OCI-LY7 (cell line): ENCODE results near the gene KCNJ8. TPM values are rescaled to one million over a fixed set of nuclear protein-coding genes. Genes with fewer than 3 reads are reported as not detected.

Source experiments
- BruUV-seq: library from RNA; stranded (reverse); fragments of 400-500 nt; replicated peaks from 2 replicates; lab custom pipeline; 2021; lab: Mats Ljungman, UMichigan
- CTCF ChIA-PET: fragments of 300-600 bp; sonication (Branson Sonifier 250); formaldehyde crosslinking; loops from one replicate; lab custom pipeline; 2022; ENCODE audit warnings: antibody characterized with exemption; ENCODE audit not compliant: unreplicated experiment; lab: Charles Lee
- POLR2A ChIA-PET: fragments of 300-600 bp; sonication (Branson Sonifier 250); formaldehyde crosslinking; loops from one replicate; lab custom pipeline; 2022; ENCODE audit warnings: antibody characterized with exemption; lab: Charles Lee
- DNase-seq: peaks from one replicate; pipeline ENCODE4 v3.0.0-alpha.2; 2015; ENCODE audit warnings: low spot score
- H2AFZ ChIP-seq: fragments of 200-600 bp; sonication (generic), shearing (Covaris generic); 2 replicates; pipeline ENCODE4 v1.6.1; 2014; ENCODE audit warnings: mild to moderate bottlenecking, antibody characterized with exemption, low read length, moderate library complexity
- H3K27ac ChIP-seq: fragments of 200-600 bp; sonication (generic); 2 replicates; pipeline ENCODE4 v1.5.1; 2014; ENCODE audit warnings: mixed run types, low read depth, mild to moderate bottlenecking, moderate library complexity, low read length, inconsistent platforms; ENCODE audit not compliant: poor library complexity, severe bottlenecking
- H3K36me3 ChIP-seq: fragments of 200-600 bp; sonication (generic); 2 replicates; pipeline ENCODE4 v1.6.1; 2014; ENCODE audit warnings: mild to moderate bottlenecking, antibody characterized with exemption, low read length, moderate library complexity, mixed read lengths; ENCODE audit not compliant: insufficient read depth
- H3K4me1 ChIP-seq: fragments of 200-600 bp; sonication (generic); 2 replicates; pipeline ENCODE4 v1.5.1; 2014; ENCODE audit warnings: mild to moderate bottlenecking, low read length; ENCODE audit not compliant: insufficient read depth, poor library complexity, severe bottlenecking
- H3K4me2 ChIP-seq: fragments of 200-600 bp; sonication (generic); 2 replicates; pipeline ENCODE4 v1.6.1; 2014; ENCODE audit warnings: mild to moderate bottlenecking, low read length
- H3K4me3 ChIP-seq: fragments of 200-600 bp; sonication (generic); 2 replicates; pipeline ENCODE4 v1.5.1; 2014; ENCODE audit warnings: mild to moderate bottlenecking, low read depth, low read length; ENCODE audit not compliant: poor library complexity, severe bottlenecking
- H3K79me2 ChIP-seq: fragments of 200-600 bp; sonication (generic); 2 replicates; pipeline ENCODE4 v1.6.1; 2016; ENCODE audit warnings: low read depth, mild to moderate bottlenecking, low read length, moderate library complexity, mixed read lengths; ENCODE audit not compliant: insufficient read depth
- H3K9me2 ChIP-seq: fragments of 200-600 bp; sonication (generic); 2 replicates; pipeline ENCODE4 v1.6.1; 2016; ENCODE audit warnings: mild to moderate bottlenecking, low read length, mixed read lengths; ENCODE audit not compliant: insufficient read depth
- H3K9me3 ChIP-seq: fragments of 200-600 bp; sonication (generic); 2 replicates; pipeline ENCODE4 v1.6.1; 2014; ENCODE audit warnings: mild to moderate bottlenecking, mixed run types, low read length, mixed read lengths
- H4K20me1 ChIP-seq: fragments of 200-600 bp; sonication (generic); 2 replicates; pipeline ENCODE4 v1.6.1; 2014; ENCODE audit warnings: mild to moderate bottlenecking, antibody characterized with exemption, low read length, moderate library complexity, mixed read lengths; ENCODE audit not compliant: insufficient read depth
- EZH2phosphoT487 ChIP-seq: fragments of 200-600 bp; sonication (generic); IDR thresholded peaks from 2 replicates; pipeline ENCODE4 v1.6.1; 2018; ENCODE audit warnings: low read depth, borderline replicate concordance, mild to moderate bottlenecking, mixed run types, antibody characterized with exemption, low read length, moderate library complexity, mixed read lengths
- intact Hi-C: fragments of 100-400 bp; cut with micrococcal nuclease; formaldehyde crosslinking; loops from one replicate; pipeline ENCODE4 v1.10.0; 2022; ENCODE audit not compliant: unreplicated experiment
- total RNA-seq, 2 experiments: library from RNA; depleted of rRNA in 1 of 2; stranded (reverse); fragments of >200 nt in 1 of 2; shearing (Covaris generic) in 1 of 2; gene quantifications; 2 replicates each; pipeline ENCODE4 v1.2.3, GENCODE V29; 2014 to 2022
- TF ChIP-seq, protein P1 (sequence below): fragments of 200-600 bp; sonication (generic); conservative IDR thresholded peaks from 2 replicates; pipeline ENCODE4 v1.5.1; 2014; ENCODE audit warnings: mild to moderate bottlenecking, antibody characterized with exemption, low read length, moderate library complexity, mixed read lengths

The KCNJ8 gene
- total RNA-seq, 2 experiments from 2014 or later = not detected

GRCh38 chr12:21757735-21758134 lies 16.8 kb downstream of the KCNJ8 start:
- BruUV-seq = no TSS peak
- Histone ChIP-seq H2AFZ (no peak overlapping the region), H3K79me2 (no peaks in the 10 kb centered on the region), H3K9me3 (no peaks in the 10 kb centered on the region), H3K36me3 (no peaks in the 10 kb centered on the region), H3K4me3 (no peak overlapping the region), H3K4me2 (no peak overlapping the region), H3K9me2 (no peaks in the 10 kb centered on the region), H4K20me1 (no peaks in the 10 kb centered on the region), H3K27ac (no peak overlapping the region), H3K4me1 (no peaks in the 10 kb centered on the region)
- TF ChIP-seq, protein P1, sequence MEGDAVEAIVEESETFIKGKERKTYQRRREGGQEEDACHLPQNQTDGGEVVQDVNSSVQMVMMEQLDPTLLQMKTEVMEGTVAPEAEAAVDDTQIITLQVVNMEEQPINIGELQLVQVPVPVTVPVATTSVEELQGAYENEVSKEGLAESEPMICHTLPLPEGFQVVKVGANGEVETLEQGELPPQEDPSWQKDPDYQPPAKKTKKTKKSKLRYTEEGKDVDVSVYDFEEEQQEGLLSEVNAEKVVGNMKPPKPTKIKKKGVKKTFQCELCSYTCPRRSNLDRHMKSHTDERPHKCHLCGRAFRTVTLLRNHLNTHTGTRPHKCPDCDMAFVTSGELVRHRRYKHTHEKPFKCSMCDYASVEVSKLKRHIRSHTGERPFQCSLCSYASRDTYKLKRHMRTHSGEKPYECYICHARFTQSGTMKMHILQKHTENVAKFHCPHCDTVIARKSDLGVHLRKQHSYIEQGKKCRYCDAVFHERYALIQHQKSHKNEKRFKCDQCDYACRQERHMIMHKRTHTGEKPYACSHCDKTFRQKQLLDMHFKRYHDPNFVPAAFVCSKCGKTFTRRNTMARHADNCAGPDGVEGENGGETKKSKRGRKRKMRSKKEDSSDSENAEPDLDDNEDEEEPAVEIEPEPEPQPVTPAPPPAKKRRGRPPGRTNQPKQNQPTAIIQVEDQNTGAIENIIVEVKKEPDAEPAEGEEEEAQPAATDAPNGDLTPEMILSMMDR = no peak
- TF ChIP-seq EZH2phosphoT487 = no peak
- no peak for DNase-seq
- ChIA-PET POLR2A (interaction anchor here (0.6 to 0.7 kb wide), 2 partner anchors 15 to 343 kb away, joined by 3 to 4 read pairs; no protein-coding TSS in a partner anchor), CTCF (no interaction called here)
- intact Hi-C loops = no loop called here

DNA sequence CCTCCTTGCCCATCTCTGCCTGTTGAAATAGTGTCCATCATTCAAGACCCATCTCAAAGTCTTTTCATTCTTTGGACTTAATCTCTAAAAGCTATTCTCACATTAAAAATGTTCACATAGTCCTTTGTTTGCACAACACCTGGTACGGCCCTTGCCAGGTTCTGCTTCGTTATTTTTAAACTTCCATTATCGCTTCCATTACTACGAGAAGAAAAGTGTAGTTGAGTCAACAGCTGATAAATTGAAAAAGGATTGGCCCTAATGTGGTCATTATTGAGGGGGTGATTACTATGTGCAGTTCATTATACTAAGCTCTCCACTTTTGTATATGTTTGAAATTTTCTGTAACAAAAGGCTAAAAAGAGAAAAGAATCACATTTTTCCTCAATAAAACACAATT lies 17.8 kb downstream of the KCNJ8 start:
- Histone ChIP-seq H3K9me3 (no peaks in the 10 kb centered on the region), H3K9me2 (no peaks in the 10 kb centered on the region), H3K4me1 (no peaks in the 10 kb centered on the region), H3K79me2 (no peaks in the 10 kb centered on the region), H2AFZ (no peak overlapping the region), H3K36me3 (no peaks in the 10 kb centered on the region), H3K27ac (no peak overlapping the region), H3K4me2 (no peak overlapping the region), H4K20me1 (no peaks in the 10 kb centered on the region), H3K4me3 (no peak overlapping the region)
- ChIA-PET POLR2A (interaction anchor here (0.7 kb wide), 1 partner anchor 11 kb away, joined by 3 read pairs; no protein-coding TSS in a partner anchor), CTCF (no interaction called here)
- TF ChIP-seq, protein P1 = no peak
- TF ChIP-seq EZH2phosphoT487 = no peak
- DNase-seq = no peak
- intact Hi-C loops = no loop called here
- BruUV-seq = no TSS peak

- Histone ChIP-seq H3K4me2 (no peak overlapping the region), H2AFZ (no peak overlapping the region), H3K4me1 (no peaks in the 10 kb centered on the region), H3K9me3 (no peaks in the 10 kb centered on the region), H3K27ac (no peak overlapping the region), H4K20me1 (no peaks in the 10 kb centered on the region), H3K79me2 (no peaks in the 10 kb centered on the region), H3K9me2 (no peaks in the 10 kb centered on the region), H3K4me3 (no peak overlapping the region), H3K36me3 (no peaks in the 10 kb centered on the region)
- TF ChIP-seq EZH2phosphoT487 = no peak
- TF ChIP-seq, protein P1 = no peak
- ChIA-PET POLR2A (no interaction called here), CTCF (no interaction called here)
- no TSS peak for BruUV-seq
- DNase-seq = no peak
- intact Hi-C loops = no loop called here
Observed at GRCh38 chr12:21751517-21751916, 23.0 kb downstream of the KCNJ8 start.
